NCI-H1417 (cell line): ENCODE results near the gene VAT1.
"Not testable (repeated sequence)": the region's sequence is repeated elsewhere in the genome, so short reads cannot be mapped to it uniquely, and the experiment has no call there.

Source experiments
- DNase-seq, 3 experiments: peaks; one replicate each; lab custom pipeline; 2025; lab: John Stamatoyannopoulos, UW

VAT1 gene

GRCh38 chr17:43021741-43022512 lies at the start of gene VAT1:
VAT1 (minus strand) TSS chr17:43022385; CDS start chr17:43022322, 63 bp downstream.
- DNase-seq: peak; percentile 81 to 87 (median 86)

DNA sequence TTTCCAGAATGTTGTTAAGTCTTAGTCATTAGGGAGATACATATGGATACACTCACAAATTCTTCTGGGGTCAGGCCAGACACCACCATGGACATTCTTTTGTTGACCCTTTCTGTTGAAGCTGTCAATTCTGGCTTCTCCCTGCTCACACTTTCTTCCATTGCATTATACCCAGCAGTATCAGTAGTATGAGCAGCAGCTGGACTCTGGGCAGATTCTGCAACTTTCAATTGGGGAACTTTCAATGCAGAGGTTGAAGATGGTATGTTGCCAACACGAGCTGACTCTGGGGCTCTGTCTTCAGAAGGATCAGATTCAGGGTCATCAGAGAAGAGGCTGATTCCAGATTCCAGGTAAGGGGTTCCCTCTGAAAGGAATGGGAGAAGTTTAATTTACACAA lies 48.7 kb upstream of the VAT1 start:
- DNase-seq: no peak

GRCh38 chr17:43070257-43070656 lies 48.1 kb upstream of the VAT1 start:
- no peak for DNase-seq

DNA sequence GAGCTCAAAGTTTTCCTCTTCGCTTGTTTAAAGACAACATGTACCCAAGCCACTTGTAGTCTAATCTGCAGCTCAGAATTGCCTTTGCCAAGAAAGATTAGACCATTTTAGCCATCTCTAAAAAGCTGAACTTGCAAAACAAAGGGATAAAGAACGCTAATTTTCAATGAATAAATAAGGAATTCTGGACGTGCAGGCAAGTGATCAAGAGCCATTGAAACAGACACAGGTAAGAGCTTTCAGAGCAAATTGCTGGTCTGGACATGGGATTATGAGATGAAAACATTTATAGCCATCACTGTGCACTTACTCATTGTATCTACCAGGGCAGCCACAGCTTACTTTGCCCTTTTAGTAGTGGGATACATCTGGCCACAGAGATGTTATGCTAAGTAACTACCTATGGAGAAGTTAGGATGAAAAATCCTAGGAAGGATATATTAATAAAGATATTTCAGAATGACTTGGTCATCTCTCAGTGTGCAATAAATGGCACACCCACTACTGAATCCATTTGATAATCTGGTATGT lies 47.2 kb upstream of the VAT1 start:
- DNase-seq: no peak

DNA sequence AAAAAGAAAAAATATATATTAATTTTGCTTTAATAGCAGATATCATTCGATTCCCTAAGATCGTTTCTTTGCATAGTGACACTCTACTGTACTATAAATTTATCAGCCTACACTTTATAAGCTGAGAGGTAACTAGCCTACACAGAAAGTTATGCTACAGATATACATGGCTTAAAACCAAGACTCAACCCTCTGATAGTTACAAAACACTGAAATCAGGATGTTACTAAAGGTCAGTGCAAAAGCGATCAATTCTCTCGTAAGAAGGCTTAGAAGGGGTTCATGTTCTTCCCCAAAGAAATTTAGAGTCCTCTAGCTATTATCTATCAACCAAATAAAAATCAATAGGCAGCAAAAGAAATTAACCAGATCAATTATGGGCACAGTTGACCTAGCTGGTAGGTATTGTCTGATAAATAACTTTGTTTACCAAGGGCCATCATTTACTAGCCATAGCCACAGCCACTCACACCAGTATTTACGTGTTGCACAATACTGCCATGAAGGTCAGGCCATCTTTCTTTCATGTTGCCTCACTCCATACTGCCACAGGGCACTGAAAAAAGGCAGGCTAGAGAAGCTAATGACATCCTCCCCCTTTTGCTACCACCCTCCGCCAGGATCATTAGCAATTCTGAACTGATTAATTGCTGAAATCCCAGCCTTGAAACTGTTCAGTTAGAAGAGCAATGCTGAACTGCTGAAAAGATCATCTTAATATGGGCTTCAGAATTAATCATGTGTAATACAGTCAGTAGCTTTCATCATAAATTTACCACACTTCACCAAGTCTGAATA lies 46.6 kb upstream of the VAT1 start:
- no peak for DNase-seq

DNA sequence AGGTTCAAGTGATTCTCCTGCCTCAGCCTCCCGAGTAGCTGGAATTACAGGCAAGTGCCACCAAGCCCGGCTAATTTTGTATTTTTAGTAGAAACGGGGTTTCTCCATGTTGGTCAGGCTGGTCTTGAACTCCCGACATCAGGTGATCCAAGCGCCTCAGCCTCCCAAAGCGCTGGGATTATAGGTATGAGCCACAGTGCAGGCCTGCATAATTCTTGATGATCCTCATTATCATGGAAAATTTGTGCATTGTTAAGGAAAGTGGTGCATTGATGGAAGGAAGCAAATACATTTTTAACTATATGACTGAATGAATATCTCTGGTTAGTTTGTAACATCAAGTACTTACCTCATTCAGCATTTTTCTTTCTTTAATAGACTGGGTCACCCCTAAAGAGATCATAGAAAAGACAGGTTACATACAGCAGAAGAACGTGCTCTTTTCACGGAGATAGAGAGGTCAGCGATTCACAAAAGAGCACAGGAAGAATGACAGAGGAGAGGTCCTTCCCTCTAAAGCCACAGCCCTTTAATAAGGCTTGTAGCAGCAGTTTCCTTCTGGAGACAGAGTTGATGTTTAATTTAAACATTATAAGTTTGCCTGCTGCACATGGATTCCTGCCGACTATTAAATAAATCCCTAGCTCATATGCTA lies 40.9 kb upstream of the VAT1 start:
- DNase-seq: no peak

- DNase-seq: no peak
Measured at GRCh38 chr17:43056051-43056450, 33.9 kb upstream of the VAT1 start.

GRCh38 chr17:43053008-43053407 lies 30.8 kb upstream of the VAT1 start:
- DNase-seq: not testable (repeated sequence)

DNA sequence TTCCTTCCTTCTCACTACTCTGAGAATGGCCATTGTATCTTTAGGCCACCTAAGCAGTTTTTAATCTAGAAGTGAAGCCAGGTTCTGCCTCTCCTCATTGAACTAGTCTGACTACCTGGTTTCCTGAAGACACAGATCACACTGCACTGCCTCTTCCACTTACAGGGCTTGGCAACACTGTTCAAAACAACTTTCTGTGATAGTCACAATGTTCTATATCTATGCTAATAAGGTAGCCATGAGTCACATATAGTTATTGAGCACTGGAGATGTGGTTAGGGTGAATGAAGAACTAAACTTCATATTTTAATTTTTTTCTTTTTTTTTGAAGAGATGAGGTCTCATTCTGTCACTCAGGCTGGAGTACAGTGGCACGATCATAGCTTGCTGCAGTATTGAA lies 29.8 kb upstream of the VAT1 start:
- no peak for DNase-seq

GRCh38 chr17:43044024-43044423 lies 21.8 kb upstream of the VAT1 start:
- DNase-seq: no peak

GRCh38 chr17:43043307-43043706 lies 21.1 kb upstream of the VAT1 start:
- no peak for DNase-seq

GRCh38 chr17:43042025-43042628 lies 19.9 kb upstream of the VAT1 start:
- no peak for DNase-seq

DNA sequence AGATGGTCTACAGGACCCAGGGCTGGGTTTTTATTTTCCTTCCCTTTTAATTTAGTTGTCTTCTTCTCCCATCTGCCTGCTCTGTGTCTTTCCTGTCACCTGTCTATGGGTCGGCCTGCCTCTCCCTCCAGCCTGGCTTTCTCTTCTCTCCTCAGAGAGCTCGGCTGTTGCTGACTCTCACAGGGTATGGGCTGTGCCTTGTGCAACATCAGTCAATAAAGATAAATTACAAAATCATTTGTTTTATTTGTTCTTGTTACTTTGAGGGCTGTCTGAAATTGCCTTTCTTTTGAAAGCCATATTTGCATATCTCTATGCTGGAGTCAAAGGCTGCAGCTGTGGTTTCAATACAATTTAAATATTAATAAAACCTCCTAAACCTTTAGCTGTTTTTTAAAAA lies 18.5 kb upstream of the VAT1 start:
- no peak for DNase-seq

DNA sequence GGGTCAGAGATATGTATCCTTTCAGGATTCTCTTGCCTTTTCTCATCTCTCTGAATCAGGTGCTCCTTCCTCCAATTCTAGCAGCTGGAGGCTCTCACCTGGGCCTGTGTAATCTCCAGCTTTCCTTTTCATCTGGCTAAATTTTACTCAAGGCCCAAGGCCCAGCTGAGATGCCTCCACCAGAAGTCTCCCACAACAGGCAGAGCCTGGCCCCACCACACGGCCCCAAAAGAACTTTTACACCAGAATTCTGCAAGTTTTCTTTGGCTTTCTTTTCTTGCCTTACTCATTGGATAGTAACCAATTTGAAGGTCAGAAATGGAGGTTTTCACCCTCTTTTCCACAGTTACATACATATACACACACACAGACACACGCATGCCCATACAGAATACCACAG lies 17.5 kb upstream of the VAT1 start:
- no peak for DNase-seq

DNA sequence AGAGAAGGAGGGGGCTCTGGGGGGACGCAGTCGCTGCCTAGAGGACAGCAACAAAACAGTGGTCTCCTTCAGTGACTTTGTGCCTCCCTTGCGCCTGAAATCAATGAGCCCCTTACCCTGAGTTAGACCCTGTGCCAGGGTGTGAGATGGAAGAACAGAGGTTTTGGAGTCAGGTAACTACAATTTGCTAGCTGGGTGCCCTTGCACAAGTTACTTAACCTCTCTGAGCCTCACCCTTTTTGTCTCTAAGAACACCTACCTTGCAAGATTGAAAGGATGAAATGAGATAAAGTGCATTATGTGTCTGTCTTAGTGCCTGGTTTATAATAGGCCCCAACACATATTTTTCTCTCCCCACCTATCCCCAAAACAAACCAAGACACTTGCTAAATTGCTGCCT lies 12.7 kb upstream of the VAT1 start:
- no peak for DNase-seq

DNA sequence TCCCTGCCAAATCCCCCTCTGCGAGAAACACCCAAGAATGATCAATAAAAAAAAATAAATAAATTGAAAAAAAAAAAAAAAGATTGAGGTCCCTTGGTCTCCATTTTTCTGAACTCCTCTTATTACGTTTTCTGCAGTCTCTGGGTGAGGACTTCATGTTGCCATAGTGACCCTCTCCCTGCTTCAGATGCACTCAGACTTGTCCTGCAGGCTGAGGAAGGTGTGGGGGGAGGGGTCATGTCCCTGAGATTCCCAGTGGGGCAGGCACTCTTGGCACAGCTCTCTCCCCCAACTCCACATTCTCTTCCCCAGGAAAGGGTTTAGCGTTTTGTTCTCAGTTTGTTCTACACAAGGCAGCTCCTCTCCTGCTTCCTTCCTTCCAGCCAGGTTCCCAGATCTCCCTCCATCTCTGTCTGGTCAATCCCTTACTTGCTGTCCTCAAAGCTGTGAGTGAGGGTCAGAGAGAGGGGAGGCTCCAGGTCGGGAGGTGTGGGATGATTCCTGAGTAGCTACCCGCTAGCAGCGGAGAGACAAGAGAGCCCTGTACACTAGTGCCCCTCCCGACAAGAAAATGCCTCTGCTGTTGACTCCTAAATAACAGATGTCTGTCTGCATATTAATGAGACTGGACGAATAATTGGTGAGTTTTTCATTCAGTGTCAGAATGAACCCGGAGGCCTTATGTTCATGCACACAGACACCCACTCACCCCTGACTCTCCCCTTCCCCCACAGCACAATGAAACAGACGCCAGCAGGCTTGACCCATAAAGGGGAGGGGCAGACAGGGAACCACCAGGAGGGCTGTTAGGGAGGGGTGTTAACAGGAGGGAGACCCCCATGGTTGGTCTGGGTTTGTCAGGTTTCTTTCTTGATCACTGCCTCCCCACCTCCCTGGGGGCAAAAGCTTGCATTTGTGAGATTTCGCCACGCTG lies 12.0 kb upstream of the VAT1 start:
- peak; percentile 50 to 77 (median 50) for DNase-seq

- DNase-seq: no peak
Measured at GRCh38 chr17:43031666-43032065, 9.5 kb upstream of the VAT1 start.

DNA sequence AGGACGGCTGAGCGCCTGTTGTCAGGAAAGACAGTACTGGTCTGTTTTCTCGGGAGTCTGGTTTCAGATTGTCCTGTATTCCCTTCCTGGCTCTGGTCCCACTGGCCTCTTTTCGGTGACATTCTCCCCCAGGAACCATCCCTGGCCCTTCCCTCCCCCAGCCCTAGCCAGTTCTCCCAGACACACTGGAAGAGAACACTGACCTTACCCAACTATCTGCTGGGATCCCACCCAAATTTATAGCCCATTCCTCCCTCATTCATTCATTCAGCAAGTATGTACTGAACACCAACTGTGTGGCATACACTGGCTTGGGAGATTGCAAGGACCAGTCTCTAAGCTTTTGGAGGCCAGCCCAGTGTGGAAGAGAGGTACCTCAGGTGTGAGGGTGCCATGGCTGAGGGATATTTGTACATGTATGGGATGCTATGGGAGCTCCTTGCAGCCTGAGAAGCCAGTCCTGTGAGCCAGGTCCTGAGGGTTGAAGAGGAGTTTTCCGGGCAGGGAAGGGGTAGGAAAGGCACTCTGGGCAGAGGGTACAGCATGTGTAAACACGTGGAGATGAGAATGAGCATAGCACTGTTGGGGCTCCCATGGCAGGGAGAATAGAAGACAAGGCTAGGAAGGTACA lies 8.1 kb upstream of the VAT1 start:
- DNase-seq: no peak

GRCh38 chr17:43028221-43028861 lies 6.2 kb upstream of the VAT1 start:
- DNase-seq: no peak
